Astrocyte of the cerebellum (primary cell): ENCODE data around the gene PDK4.

Source experiments
- DNase-seq: peaks from one replicate; pipeline ENCODE4 v3.0.0-alpha.2; 2011; ENCODE audit warnings: low read depth
- H3K4me3 ChIP-seq: 2 replicates; pipeline ENCODE4 v1.5.1; 2011; ENCODE audit warnings: mild to moderate bottlenecking, low read depth, low read length, moderate library complexity
- CTCF ChIP-seq: IDR thresholded peaks from 2 replicates; pipeline ENCODE4 v1.5.1; 2012; ENCODE audit warnings: low read length, low read depth, moderate library complexity, mild to moderate bottlenecking; ENCODE audit errors: missing control alignments
- in situ Hi-C: cut with HindIII; loops from 2 replicates; pipeline ENCODE4 v1.10.0; 2017; ENCODE audit warnings: low sequenced_read_pairs

Gene PDK4

DNA sequence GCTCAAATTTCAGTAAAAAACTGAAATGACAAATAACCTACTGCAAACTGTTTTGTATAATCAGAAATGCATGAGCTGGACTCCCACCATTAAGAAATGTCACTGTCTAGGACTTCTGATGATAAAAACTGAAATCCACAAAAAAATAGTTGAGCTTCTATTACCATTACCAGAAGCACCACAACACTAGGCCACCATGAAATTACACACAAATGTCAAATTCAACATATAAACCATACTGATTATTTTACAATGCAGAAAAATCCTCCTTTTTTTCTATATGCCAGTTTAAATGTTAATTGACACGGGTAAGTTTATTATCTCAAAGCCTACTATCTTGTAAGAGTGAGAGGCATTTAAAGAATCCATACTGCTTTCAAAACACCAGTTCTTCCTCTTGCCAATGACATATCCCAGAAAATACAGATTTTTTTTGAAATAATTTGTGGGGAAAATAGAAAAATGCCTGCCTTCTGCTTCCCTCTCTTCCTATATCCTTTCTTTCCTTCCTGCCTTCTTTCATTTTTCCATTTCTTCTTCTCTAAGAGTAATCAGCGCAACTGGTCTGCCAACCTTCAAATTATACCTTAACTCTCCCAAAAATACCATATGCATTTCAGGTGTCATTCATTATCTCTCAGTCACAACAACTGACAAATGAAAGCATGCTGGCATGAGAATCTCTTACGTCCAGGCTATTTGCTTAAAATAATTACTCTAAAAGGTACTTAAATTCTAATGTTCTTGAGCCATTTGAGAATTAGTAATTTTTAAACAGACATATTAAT is 12.3 kb downstream of the PDK4 start:
- no peak overlapping the region for H3K4me3 ChIP-seq
- no peak for TF ChIP-seq CTCF
- no peak for DNase-seq
- in situ Hi-C loops, result no loop called here

DNA sequence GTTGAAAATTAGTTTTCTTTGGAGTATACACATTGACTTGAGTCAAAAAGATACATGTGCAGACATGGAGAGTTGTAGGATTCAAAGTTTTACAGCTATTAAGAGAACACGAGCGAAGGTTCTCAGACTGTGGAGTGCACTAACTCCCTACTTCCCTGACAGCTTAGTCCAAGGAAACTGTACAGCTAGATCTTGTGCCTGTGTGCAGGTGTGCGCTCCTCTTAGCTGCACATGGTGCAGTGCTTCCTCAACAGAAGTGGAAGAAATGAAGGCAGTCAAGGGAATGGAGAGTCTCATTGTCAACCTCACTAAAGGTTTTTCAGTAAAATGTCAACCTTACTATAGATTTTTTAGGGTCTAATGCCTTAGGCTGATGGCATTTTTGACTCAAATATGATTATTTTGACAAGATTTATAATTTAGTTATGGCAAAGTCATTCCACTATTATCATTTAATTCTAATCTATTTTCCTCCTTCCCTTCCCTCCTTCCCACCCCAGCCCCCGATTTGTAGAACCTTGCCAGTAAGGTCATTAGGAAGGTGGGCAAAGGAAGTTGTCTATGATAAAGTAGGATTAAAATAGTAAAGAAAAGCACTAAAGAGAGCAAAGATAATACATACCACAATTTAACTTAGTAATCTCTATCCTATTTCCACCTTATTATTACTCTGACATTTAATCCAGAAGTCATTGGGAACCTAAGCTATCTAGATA is 13.6 kb downstream of the PDK4 start:
- no peak for TF ChIP-seq CTCF
- DNase-seq, result no peak
- no peak overlapping the region for H3K4me3 ChIP-seq
- in situ Hi-C loops, result no loop called here

DNA sequence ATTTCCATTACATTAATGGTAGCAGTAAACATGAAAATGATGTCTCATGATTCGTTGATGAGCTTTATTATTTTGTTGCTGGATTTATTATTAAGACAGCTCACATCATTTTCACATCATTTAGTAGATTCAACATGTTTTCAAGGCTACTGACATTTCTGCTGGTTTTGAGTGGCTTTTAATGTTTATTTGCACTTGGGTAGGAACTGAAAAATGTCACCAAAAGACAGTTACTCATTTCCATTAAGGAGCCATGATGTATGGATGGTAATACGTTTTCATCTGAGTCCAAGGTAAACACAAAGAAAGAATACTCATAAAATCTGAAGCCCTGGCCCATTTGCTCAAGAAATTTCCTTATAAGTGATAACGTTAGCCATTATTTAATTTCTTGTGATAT is 14.8 kb downstream of the PDK4 start:
- no peak for TF ChIP-seq CTCF
- in situ Hi-C loops, result no loop called here
- H3K4me3 ChIP-seq, result no peak overlapping the region
- DNase-seq, result no peak

DNA sequence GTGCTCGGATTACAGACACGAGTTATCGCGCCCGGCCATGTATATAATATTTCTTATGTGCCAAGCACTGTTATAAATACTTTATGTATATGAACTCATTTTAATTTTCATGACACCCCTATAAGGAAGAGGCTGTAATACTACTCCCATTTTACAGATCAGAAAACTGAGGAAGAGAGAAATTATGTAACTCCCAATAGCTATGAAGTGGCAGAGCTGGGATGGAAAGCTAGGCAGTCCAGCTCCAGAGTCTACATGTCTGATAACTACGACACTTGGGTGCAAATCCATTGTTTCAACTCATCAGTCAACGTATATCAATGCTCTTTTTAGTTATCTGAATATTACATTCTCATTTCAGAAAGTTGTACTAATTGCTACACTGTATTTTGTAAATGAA is 17.0 kb downstream of the PDK4 start:
- H3K4me3 ChIP-seq, result no peak overlapping the region
- TF ChIP-seq CTCF, result no peak
- no peak for DNase-seq

GRCh38 chr7:95578299-95578855 is 17.9 kb downstream of the PDK4 start:
- no peak for TF ChIP-seq CTCF
- in situ Hi-C loops, result no loop called here
- H3K4me3 ChIP-seq, result no peak overlapping the region
- DNase-seq, result no peak

More for the DNA sequence above, 17.0 kb downstream of the PDK4 start:
- in situ Hi-C loops, result no loop called here

DNA sequence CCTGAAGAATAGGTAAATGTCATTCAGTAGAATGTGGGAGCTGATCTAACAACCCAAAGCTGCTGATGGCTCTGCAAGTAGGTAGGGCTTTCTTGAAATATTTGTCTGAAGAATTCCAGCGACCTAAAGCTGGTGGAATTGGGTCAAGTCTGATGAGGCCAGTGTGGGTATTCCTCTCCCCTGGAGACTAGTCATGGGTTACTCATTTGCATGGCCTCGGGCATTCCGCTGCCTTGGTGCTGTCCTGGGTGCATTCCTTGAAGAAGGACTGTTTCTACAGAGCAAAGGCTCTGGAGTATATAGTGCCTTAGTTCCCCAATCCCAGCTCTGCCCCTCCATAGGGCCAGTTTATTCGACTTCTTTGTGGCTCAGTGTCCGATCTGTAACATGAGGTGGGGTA is 19.2 kb downstream of the PDK4 start:
- DNase-seq, result no peak
- in situ Hi-C loops, result no loop called here
- TF ChIP-seq CTCF, result no peak
- no peak overlapping the region for H3K4me3 ChIP-seq
